Thyroid gland (tissue), 4 donors: ENCODE measurements around the gene EML4.

Experiments used
- POLR2A ChIP-seq, 2 donors: fragments of 450-650 bp; IDR thresholded peaks; one replicate each; pipeline ENCODE4 v1.6.1; 2017; ENCODE audit warnings: antibody characterized with exemption in 2 of 2, mild to moderate bottlenecking in 2 of 2, moderate library complexity in 1 of 2
- TF ChIP-seq, protein P1 (sequence below), 6 experiments: fragments of 200-600 bp in 3 of 6; fragments of 450-650 bp in 3 of 6; sonication (generic) in 3 of 6; IDR thresholded peaks; one replicate each; pipeline ENCODE4 v1.5.1; 2016 to 2019; ENCODE audit warnings: antibody characterized with exemption in 6 of 6, mild to moderate bottlenecking in 2 of 6, inconsistent platforms in 1 of 6, moderate library complexity in 1 of 6

DNA sequence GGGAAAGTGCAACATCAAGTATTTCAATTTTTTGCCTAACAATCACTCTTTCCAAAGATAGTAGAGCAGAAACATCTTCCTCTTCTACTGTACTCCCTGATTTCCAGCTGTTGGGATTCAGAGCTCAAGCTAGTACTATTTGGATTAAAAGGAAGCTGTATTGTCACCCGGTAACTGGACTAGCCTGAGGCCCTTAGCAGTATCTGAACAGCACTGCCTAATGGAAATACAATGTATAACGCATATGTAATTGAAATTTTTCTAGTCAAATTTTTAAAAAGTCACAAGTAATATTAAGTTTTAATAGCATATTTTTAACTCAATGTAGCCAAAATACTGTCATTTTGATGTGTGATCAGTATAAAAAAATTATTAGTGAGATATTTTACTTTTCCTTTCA lies 105.7 kb downstream of the EML4 start:
- TF ChIP-seq, protein P1, sequence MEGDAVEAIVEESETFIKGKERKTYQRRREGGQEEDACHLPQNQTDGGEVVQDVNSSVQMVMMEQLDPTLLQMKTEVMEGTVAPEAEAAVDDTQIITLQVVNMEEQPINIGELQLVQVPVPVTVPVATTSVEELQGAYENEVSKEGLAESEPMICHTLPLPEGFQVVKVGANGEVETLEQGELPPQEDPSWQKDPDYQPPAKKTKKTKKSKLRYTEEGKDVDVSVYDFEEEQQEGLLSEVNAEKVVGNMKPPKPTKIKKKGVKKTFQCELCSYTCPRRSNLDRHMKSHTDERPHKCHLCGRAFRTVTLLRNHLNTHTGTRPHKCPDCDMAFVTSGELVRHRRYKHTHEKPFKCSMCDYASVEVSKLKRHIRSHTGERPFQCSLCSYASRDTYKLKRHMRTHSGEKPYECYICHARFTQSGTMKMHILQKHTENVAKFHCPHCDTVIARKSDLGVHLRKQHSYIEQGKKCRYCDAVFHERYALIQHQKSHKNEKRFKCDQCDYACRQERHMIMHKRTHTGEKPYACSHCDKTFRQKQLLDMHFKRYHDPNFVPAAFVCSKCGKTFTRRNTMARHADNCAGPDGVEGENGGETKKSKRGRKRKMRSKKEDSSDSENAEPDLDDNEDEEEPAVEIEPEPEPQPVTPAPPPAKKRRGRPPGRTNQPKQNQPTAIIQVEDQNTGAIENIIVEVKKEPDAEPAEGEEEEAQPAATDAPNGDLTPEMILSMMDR (IDR thresholded peaks at IDR 0.05), result no peak
- no peak for TF ChIP-seq POLR2A (IDR thresholded peaks at IDR 0.05)
